Ovary (tissue), 10 donors: ENCODE measurements around the gene CRP. TPM values are rescaled to one million over a fixed set of nuclear protein-coding genes. Genes with fewer than 3 reads are reported as not detected.

Experiments used
- DNase-seq, 5 donors: peaks; one replicate each; pipeline ENCODE4 v3.0.0-alpha.2; 2019 to 2020
- H3K27ac ChIP-seq, 2 donors: fragments of 200-600 bp; one replicate each; pipeline versions ENCODE4 v1.5.1 to v1.8.0; 2019 to 2022
- H3K27me3 ChIP-seq: fragments of 200-600 bp; one replicate; pipeline ENCODE4 v1.8.0; 2022
- H3K36me3 ChIP-seq: fragments of 200-600 bp; sonication (generic); one replicate; pipeline ENCODE4 v1.5.1; 2019
- H3K4me1 ChIP-seq: one replicate; pipeline ENCODE4 v1.8.1; 2013; ENCODE audit warnings: mild to moderate bottlenecking, moderate library complexity; ENCODE audit not compliant: insufficient read depth
- H3K4me3 ChIP-seq: fragments of 200-600 bp; sonication (generic); one replicate; pipeline ENCODE4 v1.5.1; 2017
- H3K9me3 ChIP-seq, 2 donors: fragments of 200-600 bp in 1 of 2; sonication (generic) in 1 of 2; one replicate each; pipeline versions ENCODE4 v1.5.1 to v1.8.1; 2013 to 2019; ENCODE audit warnings: mild to moderate bottlenecking in 1 of 2, moderate library complexity in 1 of 2
- CTCF ChIP-seq, 3 donors: fragments of 450-650 bp in 2 of 3; fragments of 200-600 bp in 1 of 3; IDR thresholded peaks; one replicate each; pipeline versions ENCODE4 v1.5.1 to v1.8.0; 2016 to 2022; ENCODE audit warnings: antibody characterized with exemption in 3 of 3, mild to moderate bottlenecking in 1 of 3
- EP300 ChIP-seq: sonication (generic); formaldehyde crosslinking; IDR thresholded peaks from one replicate; pipeline ENCODE4 v1.6.1; 2017; ENCODE audit warnings: antibody characterized with exemption
- POLR2A ChIP-seq: fragments of 450-650 bp; IDR thresholded peaks from one replicate; pipeline ENCODE4 v1.6.1; 2017; ENCODE audit warnings: antibody characterized with exemption, mild to moderate bottlenecking, moderate library complexity
- WGBS, 3 donors: extraction: QIAGEN DNeasy Blood & Tissue Kit in 1 of 3; methylation state at CpG; one replicate each; pipeline versions ENCODE4 v1.1.5 to v1.1.7; 2013 to 2017; 5-methylcytosine and 5-hydroxymethylcytosine counted together
- intact Hi-C, 4 donors: fragments of 100-400 bp; cut with DNase I; formaldehyde crosslinking; loops; one replicate each; pipeline versions ENCODE4 v1.11.0 to v1.15.1; 2022 to 2023
- long read RNA-seq, 3 donors: library from polyadenylated mRNA in 2 of 3; unstranded in 2 of 3; transcript quantifications; one replicate each; pipeline ENCODE4 v2.0.0 and lab custom pipeline, GENCODE V29; 2021 to 2026
- polyA plus RNA-seq, 2 donors: library from polyadenylated mRNA; stranded (reverse); fragments of 200-250 nt in 1 of 2; fragments of 350-450 nt in 1 of 2; fragmentation: Illumina TruSeq in 1 of 2; extraction: RNeasy Lipid Tissue Mini Kit (QIAGEN cat#74804) in 1 of 2; gene quantifications; one replicate each; pipeline ENCODE4 v1.2.3, GENCODE V29; 2013 to 2014
- total RNA-seq, 7 donors: library from RNA; depleted of rRNA in 2 of 7; stranded (reverse); fragments of >200 nt in 2 of 7; fragmentation: NEBNext Ultra II Directional in 3 of 7; extraction: Animal tissue kit (Norgen Biotek cat#: 25700) in 3 of 7; gene quantifications; one replicate each; pipeline versions ENCODE4 v1.1.0 to v1.2.4, GENCODE V29; 2016 to 2023
- donor health status: DM: no; HTN: no; CAD: no; lungs with moderate emphysema.
- donor health status: DM: no; HTN: no; CAD: no.
- donor health status: Bipolar disorder and iron deficiency.
- donor health status: DM: yes; HTN: yes; CAD: no.
- donor health status: DM: no; HTN: no; CAD: no.
- donor health status: DM: yes; HTN: yes; CAD: no.

CRP gene, protein sequence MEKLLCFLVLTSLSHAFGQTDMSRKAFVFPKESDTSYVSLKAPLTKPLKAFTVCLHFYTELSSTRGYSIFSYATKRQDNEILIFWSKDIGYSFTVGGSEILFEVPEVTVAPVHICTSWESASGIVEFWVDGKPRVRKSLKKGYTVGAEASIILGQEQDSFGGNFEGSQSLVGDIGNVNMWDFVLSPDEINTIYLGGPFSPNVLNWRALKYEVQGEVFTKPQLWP
- total RNA-seq (1 to 10 TPM in 2 of 7 donors, under 1 TPM in 2, not detected in 3; 0.96 to 1.7 (median 1.2) TPM), polyA plus RNA-seq (not detected)
- long read RNA-seq, donor 1: 0 reads
- long read RNA-seq, donor 2: 0 reads
- long read RNA-seq, donor 3: 0 reads

GRCh38 chr1:159714529-159714928 lies at the start of gene CRP:
Gene CRP, minus strand, starts transcription at chr1:159714589. Its CDS starts 104 bp downstream, at chr1:159714485.
- DNase-seq: no peak
- intact Hi-C loops: no loop called here
- no peak within 1 kb of the TSS for H3K27ac ChIP-seq
- no peaks in the 10 kb centered on the region for H3K27me3 ChIP-seq
- no peaks in the 10 kb centered on the region for H3K4me1 ChIP-seq
- no peaks in the 10 kb centered on the region for H3K36me3 ChIP-seq
- no peaks in the 10 kb centered on the region for H3K9me3 ChIP-seq
- H3K4me3 ChIP-seq: no peak within 1 kb of the TSS
- 71 to 78% (median 76%) methylated on average over 6 of the region's 6 CpGs for WGBS, 3 donors
- TF ChIP-seq EP300 (no peak), POLR2A (no peak), CTCF (IDR thresholded peaks at IDR 0.05) (no peak)

GRCh38 chr1:159763686-159764085 lies 49.3 kb upstream of the CRP start:
- Histone ChIP-seq H3K27ac (no peak overlapping the region), H3K4me3 (no peak overlapping the region), H3K9me3 (no peaks in the 10 kb centered on the region), H3K27me3 (no peaks in the 10 kb centered on the region), H3K4me1 (no peaks in the 10 kb centered on the region), H3K36me3 (no peaks in the 10 kb centered on the region)
- TF ChIP-seq POLR2A (no peak), EP300 (no peak), CTCF (IDR thresholded peaks at IDR 0.05) (no peak)
- no peak for DNase-seq
- intact Hi-C loops: no loop called here
- WGBS, 3 donors: 3 to 13% (median 6%) methylated on average over 1 of the region's 1 CpG

DNA sequence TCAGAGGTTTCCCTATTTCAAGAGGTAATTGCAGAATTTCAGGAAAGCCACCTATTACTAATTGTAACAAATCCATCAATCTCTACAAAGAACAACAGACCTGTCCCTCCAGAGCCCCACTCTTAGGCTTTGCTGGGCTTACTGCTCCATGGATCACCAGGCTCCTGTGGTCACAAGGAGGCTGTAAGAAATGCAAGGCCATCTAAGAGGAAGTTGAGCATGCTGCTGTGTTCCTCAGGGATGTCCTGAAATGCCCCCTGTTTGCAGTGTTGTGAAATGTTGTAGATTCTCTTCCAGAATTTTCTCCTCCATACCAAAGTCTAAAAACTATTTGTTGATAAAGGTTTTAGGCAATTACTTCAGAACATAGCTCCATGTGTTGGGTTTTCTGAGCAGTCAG lies 42.0 kb upstream of the CRP start:
- intact Hi-C loops: no loop called here

DNA sequence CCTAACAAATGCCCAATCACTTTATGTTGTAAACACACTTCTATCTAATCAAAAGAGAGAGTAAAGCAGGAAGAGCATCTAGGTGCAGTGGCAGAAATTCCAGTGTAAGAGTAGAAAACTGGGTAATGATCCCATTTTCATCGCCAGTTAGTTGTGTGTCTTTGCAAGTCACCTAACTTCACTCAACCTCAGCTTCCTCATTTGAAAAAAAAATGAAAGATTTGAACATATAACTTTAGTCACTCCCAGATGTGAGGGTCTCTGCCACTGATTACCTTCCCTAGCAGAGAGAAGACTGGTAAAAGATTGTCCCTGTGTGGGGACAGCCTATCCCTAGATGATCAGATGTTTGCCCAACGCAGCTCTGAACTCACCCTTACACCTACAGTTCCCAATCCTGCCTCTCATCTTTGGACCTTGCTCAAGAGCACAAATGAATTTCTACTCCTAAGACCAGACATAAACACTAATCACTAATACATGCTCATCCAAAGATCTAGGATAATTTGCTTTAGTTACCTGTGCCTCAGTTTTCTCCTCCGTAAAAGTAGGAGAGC lies 41.1 kb upstream of the CRP start:
- Histone ChIP-seq H3K27me3 (no peaks in the 10 kb centered on the region), H3K9me3 (no peaks in the 10 kb centered on the region), H3K27ac (no peak overlapping the region), H3K4me1 (no peaks in the 10 kb centered on the region), H3K36me3 (no peaks in the 10 kb centered on the region), H3K4me3 (no peak overlapping the region)
- TF ChIP-seq EP300 (no peak), POLR2A (no peak), CTCF (IDR thresholded peaks at IDR 0.05) (no peak)
- DNase-seq: no peak
- intact Hi-C loops: no loop called here
- WGBS, 3 donors: 86 to 92% (median 86%) methylated on average over 3 of the region's 3 CpGs

More for the DNA sequence above, 42.0 kb upstream of the CRP start:
- no peak overlapping the region for H3K27ac ChIP-seq
- H3K9me3 ChIP-seq: no peaks in the 10 kb centered on the region
- TF ChIP-seq EP300 (no peak), POLR2A (no peak), CTCF (IDR thresholded peaks at IDR 0.05) (no peak)
- H3K36me3 ChIP-seq: no peaks in the 10 kb centered on the region
- no peak overlapping the region for H3K4me3 ChIP-seq
- DNase-seq: no peak
- no peaks in the 10 kb centered on the region for H3K27me3 ChIP-seq
- no peaks in the 10 kb centered on the region for H3K4me1 ChIP-seq
